GM12878 (cell line): ENCODE results near the gene SRMS. TPM values are rescaled to one million over a fixed set of nuclear protein-coding genes. Genes with fewer than 3 reads are reported as not detected.

Experiments
- ATAC-seq: fragments of 200-7000 bp; cut with Tn5 transposase; 3 replicates; pipeline ENCODE4 v1.9.1; 2020; ENCODE audit warnings: mild to moderate bottlenecking, moderate library complexity
- BruUV-seq: library from RNA; stranded (reverse); fragments of 400-500 nt; replicated peaks from 2 replicates; lab custom pipeline; 2021; lab: Mats Ljungman, UMichigan
- CTCF ChIA-PET: fragments of 300-600 bp; sonication (Branson Sonifier 250); formaldehyde crosslinking; extraction: SDS; loops from one replicate; lab custom pipeline; 2021; ENCODE audit warnings: inconsistent platforms; lab: Yijun Ruan, JAX
- POLR2A ChIA-PET: fragments of 350-600 bp; formaldehyde crosslinking; extraction: SDS; loops from one replicate; lab custom pipeline; 2021; ENCODE audit warnings: inconsistent platforms; lab: Charles Lee
- RAD21 ChIA-PET: fragments of 300-600 bp; sonication (Branson Sonifier 250); formaldehyde crosslinking; loops from one replicate; lab custom pipeline; 2023; ENCODE audit warnings: antibody characterized with exemption; ENCODE audit not compliant: unreplicated experiment; lab: Charles Lee
- SMC1A ChIA-PET: fragments of 300-600 bp; sonication (Branson Sonifier 250); formaldehyde crosslinking; loops from one replicate; lab custom pipeline; 2023; ENCODE audit not compliant: unreplicated experiment, uncharacterized antibody; lab: Charles Lee
- DNase-seq: peaks from one replicate; pipeline ENCODE4 v3.0.0-alpha.2; 2011; ENCODE audit warnings: low read depth, low spot score
- FAIRE-seq: peaks from 3 replicates; lab custom pipeline; 2011; peaks lifted over from hg19 to GRCh38; lab: Jason Lieb, UNC
- H2AFZ ChIP-seq: 2 replicates; pipeline ENCODE4 v1.6.0; 2011; ENCODE audit warnings: low read depth, low read length, control low read depth; ENCODE audit not compliant: control insufficient read depth
- H3K27ac ChIP-seq: 2 replicates; pipeline ENCODE4 v1.5.1; 2011; ENCODE audit warnings: control low read depth; ENCODE audit not compliant: control insufficient read depth, insufficient read depth
- H3K27me3 ChIP-seq, 2 experiments: replicated peaks in 1 of 2; 2 replicates each; pipeline versions ENCODE4 v1.6.0 to v1.6.1; 2011; ENCODE audit warnings: low read length in 1 of 2; ENCODE audit not compliant: control insufficient read depth in 2 of 2, insufficient read depth in 2 of 2
- H3K36me3 ChIP-seq, 2 experiments: 2 replicates each; pipeline ENCODE4 v1.5.1; 2011; ENCODE audit warnings: low read length in 1 of 2; ENCODE audit not compliant: control insufficient read depth in 2 of 2, insufficient read depth in 2 of 2
- H3K4me1 ChIP-seq: 2 replicates; pipeline ENCODE4 v1.6.1; 2011; ENCODE audit warnings: mild to moderate bottlenecking, low read length, moderate library complexity, mixed read lengths; ENCODE audit not compliant: control insufficient read depth, insufficient read depth
- H3K4me2 ChIP-seq: 2 replicates; pipeline ENCODE4 v1.6.0; 2011; ENCODE audit warnings: control low read depth; ENCODE audit not compliant: control insufficient read depth, insufficient read depth
- H3K4me3 ChIP-seq: fragments of 200-600 bp; sonication (generic); 2 replicates; pipeline ENCODE4 v1.5.1; 2016
- H3K79me2 ChIP-seq: 2 replicates; pipeline ENCODE4 v1.6.0; 2011; ENCODE audit warnings: low read length; ENCODE audit not compliant: control insufficient read depth, insufficient read depth
- H3K9ac ChIP-seq: 2 replicates; pipeline ENCODE4 v1.8.0; 2011; ENCODE audit warnings: low read length, control low read depth, mixed read lengths; ENCODE audit not compliant: control insufficient read depth, insufficient read depth
- H3K9me3 ChIP-seq: replicated peaks from 3 replicates; pipeline ENCODE4 v1.5.1; 2011; ENCODE audit warnings: mild to moderate bottlenecking, low read length; ENCODE audit not compliant: control insufficient read depth, insufficient read depth
- H4K20me1 ChIP-seq: 2 replicates; pipeline ENCODE4 v1.6.0; 2011; ENCODE audit not compliant: control insufficient read depth, insufficient read depth
- CEBPB ChIP-seq, 2 experiments: fragments of 150-350 bp in 1 of 2; IDR thresholded peaks; 2 replicates each; pipeline ENCODE4 v1.6.1; 2012 to 2014; ENCODE audit warnings: low read depth in 2 of 2, low read length in 2 of 2, borderline replicate concordance in 1 of 2, inconsistent platforms in 1 of 2
- CREM ChIP-seq: IDR thresholded peaks from 2 replicates; pipeline ENCODE4 v1.6.1; 2014; ENCODE audit warnings: antibody characterized with exemption, low read depth
- EED ChIP-seq: sonication (generic); IDR thresholded peaks from 2 replicates; pipeline ENCODE4 v1.6.1; 2016; ENCODE audit warnings: antibody characterized with exemption, low read depth
- HDAC6 ChIP-seq: fragments of 200-600 bp; sonication (generic); IDR thresholded peaks from one replicate; pipeline ENCODE4 v1.8.0; 2017; ENCODE audit warnings: antibody characterized with exemption; ENCODE audit not compliant: unreplicated experiment
- MTA3 ChIP-seq: IDR thresholded peaks from 2 replicates; pipeline ENCODE4 v1.6.1; 2012; ENCODE audit warnings: low read length, inconsistent platforms, borderline replicate concordance
- NFYA ChIP-seq: IDR thresholded peaks from 2 replicates; pipeline ENCODE4 v1.6.1; 2011; ENCODE audit warnings: low read depth, mild to moderate bottlenecking, low read length, improper control_type of control experiment, borderline replicate concordance
- PAX8 ChIP-seq: fragments of 450-650 bp; IDR thresholded peaks from 2 replicates; pipeline ENCODE4 v1.6.1; 2017; ENCODE audit warnings: mild to moderate bottlenecking, moderate library complexity
- PRDM15 ChIP-seq: fragments of 450-650 bp; formaldehyde crosslinking; IDR thresholded peaks from 2 replicates; pipeline ENCODE4 v1.4.0; 2020; ENCODE audit warnings: mild to moderate bottlenecking, moderate library complexity
- RCOR1 ChIP-seq: conservative IDR thresholded peaks from 2 replicates; pipeline ENCODE4 v1.6.1; 2012; ENCODE audit warnings: low read depth, low read length, improper control_type of control experiment
- SKIL ChIP-seq: fragments of 450-650 bp; IDR thresholded peaks from 2 replicates; pipeline ENCODE4 v1.6.1; 2017; ENCODE audit warnings: mild to moderate bottlenecking, low read depth, inconsistent platforms; ENCODE audit not compliant: poor library complexity, severe bottlenecking
- SMARCA5 ChIP-seq: fragments of 450-650 bp; IDR thresholded peaks from 2 replicates; pipeline ENCODE4 v1.6.1; 2017; ENCODE audit warnings: mild to moderate bottlenecking
- ZNF24 ChIP-seq: fragments of 450-650 bp; IDR thresholded peaks from 2 replicates; pipeline ENCODE4 v1.6.1; 2017; ENCODE audit warnings: antibody characterized with exemption, mild to moderate bottlenecking
- WGBS: methylation state at CpG from one replicate; pipeline ENCODE4 v1.1.6; 2016; ENCODE audit warnings: low lambda C conversion rate; ENCODE audit not compliant: insufficient replicate concordance, insufficient coverage; ENCODE audit errors: missing lambda C conversion rate; 5-methylcytosine and 5-hydroxymethylcytosine counted together
- in situ Hi-C: fragments of 300-500 bp; cut with MboI; formaldehyde crosslinking; loops from 9 replicates; pipeline ENCODE4 v1.14.3; 2018; ENCODE audit warnings: mixed read lengths
- intact Hi-C: fragments of 100-400 bp; cut with micrococcal nuclease; formaldehyde crosslinking; loops from one replicate; pipeline ENCODE4 v1.14.2; 2022; ENCODE audit not compliant: unreplicated experiment
- polyA plus RNA-seq, 11 experiments: library from polyadenylated mRNA; depleted of rRNA in 4 of 11; unstranded in 6 of 11; stranded (reverse) in 5 of 11; fragments of >200 nt; fragmentation: Nextera tagmentation in 4 of 11; fragmentation: Illumina TruSeq in 1 of 11; extraction: Ambion mirVana in 4 of 11; extraction: Trizol in 1 of 11; gene quantifications; 1 replicate in 1 of 11; 2 replicates in 10 of 11; pipeline versions ENCODE4 v1.2.1 to v1.2.3, GENCODE V29; 2011 to 2016; ENCODE audit warnings: inconsistent platforms in 2 of 11, missing spikeins in 2 of 11, low read depth in 1 of 11
- total RNA-seq, 4 experiments: library from RNA; depleted of rRNA in 3 of 4; stranded (reverse); fragments of >200 nt in 3 of 4; fragmentation: Illumina TruSeq in 1 of 4; extraction: Trizol in 1 of 4; gene quantifications; 2 replicates each; pipeline versions ENCODE4 v1.2.1 to v1.2.3, GENCODE V29; 2013 to 2021
- TF ChIP-seq, protein P1 (sequence below): IDR thresholded peaks from 2 replicates; pipeline ENCODE4 v1.6.1; 2012; ENCODE audit warnings: low read depth, low read length, improper control_type of control experiment

Gene SRMS
- total and polyA plus RNA-seq, 10 of the 15 experiments (the other 5 are each of a cell fraction or from before 2014, with no cell fraction given) = not detected

DNA sequence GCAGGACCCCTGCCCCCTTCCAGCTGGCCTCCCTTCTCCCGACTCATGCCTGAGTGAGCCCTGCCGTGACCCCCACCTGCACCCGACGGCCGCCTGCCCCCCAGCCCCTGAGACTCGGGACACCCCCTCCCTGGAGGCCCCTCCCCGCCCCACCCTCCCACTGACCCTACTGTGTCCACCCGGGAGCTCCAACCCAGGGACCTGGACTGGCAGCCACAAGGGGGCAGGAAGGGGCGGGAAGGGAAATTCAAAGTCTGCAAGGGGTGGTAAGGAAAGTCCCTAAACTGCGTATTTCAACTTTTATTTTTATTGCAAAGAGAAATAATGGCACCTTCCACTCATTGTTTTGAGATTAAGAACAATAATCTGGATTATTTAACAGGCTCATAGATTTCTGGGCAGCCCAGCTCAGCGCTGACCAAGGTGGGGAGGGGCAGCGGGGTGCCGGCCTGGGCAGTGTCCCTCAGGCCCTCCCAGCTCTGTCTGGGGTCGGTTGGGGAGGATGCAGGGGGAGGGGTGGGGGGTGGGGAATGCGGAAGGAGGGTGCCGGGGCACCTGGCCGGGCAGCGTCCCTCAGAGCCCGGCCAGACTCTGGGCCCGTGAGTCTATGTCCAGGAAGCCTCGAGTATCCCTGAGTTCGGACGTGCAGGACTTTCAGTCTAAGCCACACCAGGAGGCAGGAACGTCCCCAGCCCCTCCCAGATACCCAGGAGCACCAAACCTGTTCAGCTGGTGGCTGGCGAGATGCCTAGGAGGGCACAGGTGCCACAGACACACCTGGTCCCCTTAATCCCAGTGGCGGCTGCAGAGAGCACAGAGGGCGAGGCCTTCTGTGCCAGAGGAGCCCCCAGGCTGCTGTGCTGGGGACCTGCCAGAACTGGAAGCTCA lies 9.1 kb downstream of the SRMS start:
- H3K36me3 ChIP-seq = no peaks in the 10 kb centered on the region
- intact Hi-C loops = loop anchor here (1.0 to 5.0 kb wide), 6 partner anchors 40 to 584 kb away; partner anchors contain the start of gene GMEB2
- WGBS = 46% methylated on average over 20 of the region's 27 CpGs
- no peak for FAIRE-seq
- peak; percentile 29 for ATAC-seq
- H3K27me3 ChIP-seq = no peaks in the 10 kb centered on the region
- H2AFZ ChIP-seq = peak overlapping the region; percentile 87
- no peaks in the 10 kb centered on the region for H4K20me1 ChIP-seq
- peaks cover 26% of the 10 kb centered on the region for H3K4me1 ChIP-seq
- H3K9ac ChIP-seq = peak overlapping the region; percentile 12; the same call in 1 of the 2 replicates
- no TSS peak for BruUV-seq
- no peaks in the 10 kb centered on the region for H3K79me2 ChIP-seq
- H3K9me3 ChIP-seq = no peaks in the 10 kb centered on the region
- no peak for DNase-seq
- in situ Hi-C loops = no loop called here
- H3K4me3 ChIP-seq = no peak overlapping the region
- peak overlapping the region; percentile 82; the same call in 1 of the 2 replicates for H3K27ac ChIP-seq
- POLR2A ChIA-PET = interaction anchor here (0.8 to 2.3 kb wide), 14 partner anchors 14 to 502 kb away, joined by 3 to 33 read pairs (median 4); partner anchors contain the start of genes GMEB2, HELZ2, PPDPF and RTEL1
- RAD21 ChIA-PET = interaction anchor here (0.6 to 3.2 kb wide), 42 partner anchors 9 to 601 kb away, joined by 3 to 41 read pairs (median 5); partner anchors contain the start of genes ARFRP1, GMEB2, HELZ2 and LIME1
- peak overlapping the region; percentile 77 for H3K4me2 ChIP-seq
- CTCF ChIA-PET = interaction anchor here (0.5 to 2.9 kb wide), 36 partner anchors 10 to 583 kb away, joined by 3 to 25 read pairs (median 4); partner anchors contain the start of genes FNDC11, HELZ2, LIME1 and PPDPF
- SMC1A ChIA-PET = interaction anchor here (1.0 to 2.6 kb wide), 21 partner anchors 9 to 582 kb away, joined by 3 to 16 read pairs (median 4); partner anchors contain the start of genes FNDC11, HELZ2 and RTEL1
- TF ChIP-seq SMARCA5 (no peak), MTA3 (no peak), PAX8 (no peak), SKIL (no peak), ZNF24 (0 out of 2 replicates have a peak, but pooled peaks have one; percentile 1), PRDM15 (CRISPR knock-in tag) (no peak), CREM (peak; percentile 3; the same call in 1 of the 2 replicates), CEBPB (IDR thresholded peaks at IDR 0.05; ENCODE audit: borderline replicate concordance in 1 of 2, low read depth in 2 of 2, low read length in 2 of 2) (no peak), RCOR1 (no peak), EED (no peak), NFYA (no peak), HDAC6 (no peak)
- TF ChIP-seq, protein P1, sequence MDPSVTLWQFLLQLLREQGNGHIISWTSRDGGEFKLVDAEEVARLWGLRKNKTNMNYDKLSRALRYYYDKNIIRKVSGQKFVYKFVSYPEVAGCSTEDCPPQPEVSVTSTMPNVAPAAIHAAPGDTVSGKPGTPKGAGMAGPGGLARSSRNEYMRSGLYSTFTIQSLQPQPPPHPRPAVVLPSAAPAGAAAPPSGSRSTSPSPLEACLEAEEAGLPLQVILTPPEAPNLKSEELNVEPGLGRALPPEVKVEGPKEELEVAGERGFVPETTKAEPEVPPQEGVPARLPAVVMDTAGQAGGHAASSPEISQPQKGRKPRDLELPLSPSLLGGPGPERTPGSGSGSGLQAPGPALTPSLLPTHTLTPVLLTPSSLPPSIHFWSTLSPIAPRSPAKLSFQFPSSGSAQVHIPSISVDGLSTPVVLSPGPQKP = no peak
